Upper lobe of left lung (tissue), 6 donors: ENCODE data around the gene OGFOD1. TPM values are rescaled to one million over a fixed set of nuclear protein-coding genes. Genes with fewer than 3 reads are reported as not detected.

Experiments
- ATAC-seq, 2 donors: fragments of 200-7000 bp; cut with Tn5 transposase; one replicate each; pipeline ENCODE4 v1.9.1; 2022; ENCODE audit warnings: mild to moderate bottlenecking in 2 of 2, moderate library complexity in 2 of 2; ENCODE audit not compliant: low FRiP score in 2 of 2
- DNase-seq, 2 donors: peaks; one replicate each; pipeline ENCODE4 v3.0.0-alpha.2; 2019 to 2020
- H3K27ac ChIP-seq, 4 donors: fragments of 200-600 bp; sonication (generic); one replicate each; pipeline ENCODE4 v1.5.1; 2016 to 2019
- H3K27me3 ChIP-seq, 4 donors: fragments of 200-600 bp; sonication (generic); one replicate each; pipeline ENCODE4 v1.5.1; 2017 to 2019
- H3K36me3 ChIP-seq, 4 donors: fragments of 200-600 bp; sonication (generic); one replicate each; pipeline ENCODE4 v1.5.1; 2016 to 2019
- H3K4me1 ChIP-seq, 4 donors: fragments of 200-600 bp; sonication (generic); one replicate each; pipeline ENCODE4 v1.5.1; 2018 to 2019
- H3K4me3 ChIP-seq, 4 donors: fragments of 200-600 bp; sonication (generic); one replicate each; pipeline ENCODE4 v1.5.1; 2017 to 2019; ENCODE audit warnings: mild to moderate bottlenecking in 2 of 4, moderate library complexity in 1 of 4
- H3K9me3 ChIP-seq, 4 donors: fragments of 200-600 bp; sonication (generic); one replicate each; pipeline ENCODE4 v1.5.1; 2018 to 2019
- EP300 ChIP-seq, 4 donors: sonication (generic); formaldehyde crosslinking; IDR thresholded peaks; one replicate each; pipeline ENCODE4 v1.5.1; 2017; ENCODE audit warnings: antibody characterized with exemption in 4 of 4, control low read depth in 2 of 4
- POLR2A ChIP-seq, 4 donors: fragments of 450-650 bp; IDR thresholded peaks; one replicate each; pipeline ENCODE4 v1.5.1; 2016 to 2017; ENCODE audit warnings: antibody characterized with exemption in 4 of 4, mild to moderate bottlenecking in 2 of 4
- POLR2AphosphoS5 ChIP-seq, 2 donors: sonication (generic); formaldehyde crosslinking; IDR thresholded peaks; one replicate each; pipeline ENCODE4 v1.5.1; 2017; ENCODE audit warnings: antibody characterized with exemption in 2 of 2
- WGBS, 2 donors: methylation state at CpG; one replicate each; pipeline ENCODE4 v1.1.5; 2017 to 2018; 5-methylcytosine and 5-hydroxymethylcytosine counted together
- total RNA-seq, 6 donors: library from RNA; depleted of rRNA in 4 of 6; stranded (reverse); fragments of >200 nt in 4 of 6; gene quantifications; one replicate each; pipeline versions ENCODE4 v1.1.0 to v1.2.1, GENCODE V29; 2016 to 2021
- TF ChIP-seq, protein P1 (sequence below), 6 experiments: fragments of 450-650 bp in 4 of 6; fragments of 200-600 bp in 2 of 6; sonication (generic) in 2 of 6; IDR thresholded peaks; one replicate each; pipeline ENCODE4 v1.5.1; 2016 to 2019; ENCODE audit warnings: antibody characterized with exemption in 6 of 6
- donor health status: DM: no; HTN: no; CAD: no; lungs with moderate emphysema.
- donor health status: DM: no; HTN: yes; CAD: no; lungs with severe emphysema.

The OGFOD1 gene
- total RNA-seq, 6 donors from 2014 or later: 19.8 to 72.3 (median 29.7) TPM

DNA sequence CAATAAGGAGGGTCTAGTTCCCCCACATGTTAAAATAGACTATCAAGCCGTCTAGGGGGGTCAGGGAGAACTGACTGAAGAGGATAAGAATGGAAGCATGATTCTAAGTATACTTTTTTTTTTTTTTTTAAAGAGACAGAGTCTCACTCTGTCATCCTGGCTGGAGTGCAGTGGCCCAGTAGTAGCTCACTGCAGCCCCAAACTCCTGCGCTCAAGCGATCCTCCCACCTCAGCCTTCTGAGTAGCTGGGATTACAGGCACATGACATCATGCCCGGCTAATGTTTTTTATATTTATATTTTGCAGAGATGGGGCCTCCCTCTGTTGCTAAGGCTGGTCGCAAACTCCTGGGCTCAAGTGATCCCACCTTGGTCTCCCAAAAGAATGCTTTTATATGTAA lies 40.2 kb upstream of the OGFOD1 start:
- no peak for DNase-seq
- peaks cover 0 to 44% (median 17%) of the 10 kb centered on the region in 4 donors for H3K36me3 ChIP-seq
- no peak overlapping the region for H3K27ac ChIP-seq
- no peak overlapping the region for H3K4me3 ChIP-seq
- H3K27me3 ChIP-seq: no peaks in the 10 kb centered on the region
- no peaks in the 10 kb centered on the region for H3K9me3 ChIP-seq
- no peak for ATAC-seq
- 91 to 99% methylated on average over 4 to 5 of the region's 5 CpGs for whole genome bisulfite sequencing, 2 donors
- peaks cover 0 to 7% (median 0%) of the 10 kb centered on the region in 4 donors for H3K4me1 ChIP-seq
- TF ChIP-seq POLR2AphosphoS5 (IDR thresholded peaks at IDR 0.05) (no peak), EP300 (IDR thresholded peaks at IDR 0.05) (no peak), POLR2A (IDR thresholded peaks at IDR 0.05) (no peak)
- TF ChIP-seq, protein P1, sequence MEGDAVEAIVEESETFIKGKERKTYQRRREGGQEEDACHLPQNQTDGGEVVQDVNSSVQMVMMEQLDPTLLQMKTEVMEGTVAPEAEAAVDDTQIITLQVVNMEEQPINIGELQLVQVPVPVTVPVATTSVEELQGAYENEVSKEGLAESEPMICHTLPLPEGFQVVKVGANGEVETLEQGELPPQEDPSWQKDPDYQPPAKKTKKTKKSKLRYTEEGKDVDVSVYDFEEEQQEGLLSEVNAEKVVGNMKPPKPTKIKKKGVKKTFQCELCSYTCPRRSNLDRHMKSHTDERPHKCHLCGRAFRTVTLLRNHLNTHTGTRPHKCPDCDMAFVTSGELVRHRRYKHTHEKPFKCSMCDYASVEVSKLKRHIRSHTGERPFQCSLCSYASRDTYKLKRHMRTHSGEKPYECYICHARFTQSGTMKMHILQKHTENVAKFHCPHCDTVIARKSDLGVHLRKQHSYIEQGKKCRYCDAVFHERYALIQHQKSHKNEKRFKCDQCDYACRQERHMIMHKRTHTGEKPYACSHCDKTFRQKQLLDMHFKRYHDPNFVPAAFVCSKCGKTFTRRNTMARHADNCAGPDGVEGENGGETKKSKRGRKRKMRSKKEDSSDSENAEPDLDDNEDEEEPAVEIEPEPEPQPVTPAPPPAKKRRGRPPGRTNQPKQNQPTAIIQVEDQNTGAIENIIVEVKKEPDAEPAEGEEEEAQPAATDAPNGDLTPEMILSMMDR (IDR thresholded peaks at IDR 0.05): no peak

GRCh38 chr16:56411624-56412023 lies 39.7 kb upstream of the OGFOD1 start:
- no peak for TF ChIP-seq POLR2AphosphoS5 (IDR thresholded peaks at IDR 0.05)
- TF ChIP-seq, protein P1 (IDR thresholded peaks at IDR 0.05): no peak
- Histone ChIP-seq H3K4me1 (peaks cover 0 to 7% (median 2%) of the 10 kb centered on the region in 4 donors), H3K27me3 (no peaks in the 10 kb centered on the region), H3K36me3 (peaks cover 0 to 44% (median 17%) of the 10 kb centered on the region in 4 donors), H3K9me3 (no peaks in the 10 kb centered on the region), H3K27ac (no peak overlapping the region), H3K4me3 (no peak overlapping the region)
- no peak for ATAC-seq
- WGBS, 2 donors: 93 to 95% methylated on average over 2 of the region's 2 CpGs
- DNase-seq: no peak

- no peak overlapping the region for H3K4me3 ChIP-seq
- H3K36me3 ChIP-seq: peaks cover 0 to 29% (median 10%) of the 10 kb centered on the region in 4 donors
- TF ChIP-seq POLR2AphosphoS5 (IDR thresholded peaks at IDR 0.05) (no peak), POLR2A (IDR thresholded peaks at IDR 0.05) (no peak), EP300 (IDR thresholded peaks at IDR 0.05) (no peak)
- TF ChIP-seq, protein P1 (IDR thresholded peaks at IDR 0.05): no peak
- no peaks in the 10 kb centered on the region for H3K9me3 ChIP-seq
- H3K4me1 ChIP-seq: peaks cover 0 to 7% (median 2%) of the 10 kb centered on the region in 4 donors
- no peaks in the 10 kb centered on the region for H3K27me3 ChIP-seq
- no peak overlapping the region for H3K27ac ChIP-seq
- 70 to 73% methylated on average over 5 of the region's 5 CpGs for WGBS, 2 donors
- DNase-seq: no peak
- ATAC-seq: no peak
Observed at GRCh38 chr16:56413381-56413780, 38.0 kb upstream of the OGFOD1 start.

GRCh38 chr16:56414366-56414765 lies 37.0 kb upstream of the OGFOD1 start:
- ATAC-seq (no peak), DNase-seq (no peak)
- no peak for TF ChIP-seq EP300 (IDR thresholded peaks at IDR 0.05)
- TF ChIP-seq POLR2A (IDR thresholded peaks at IDR 0.05): no peak
- TF ChIP-seq, protein P1 (IDR thresholded peaks at IDR 0.05): no peak
- no peak for TF ChIP-seq POLR2AphosphoS5 (IDR thresholded peaks at IDR 0.05)
- no peaks in the 10 kb centered on the region for H3K9me3 ChIP-seq
- peaks cover 0 to 19% (median 5%) of the 10 kb centered on the region in 4 donors for H3K36me3 ChIP-seq
- H3K27ac ChIP-seq: no peak overlapping the region
- no peak overlapping the region for H3K4me3 ChIP-seq
- H3K4me1 ChIP-seq: peaks cover 0 to 7% (median 2%) of the 10 kb centered on the region in 4 donors
- no peaks in the 10 kb centered on the region for H3K27me3 ChIP-seq
- 83 to 84% methylated on average over 5 of the region's 5 CpGs for WGBS, 2 donors

GRCh38 chr16:56415875-56416274 lies 35.5 kb upstream of the OGFOD1 start:
- peaks cover 0 to 15% (median 5%) of the 10 kb centered on the region in 4 donors for H3K36me3 ChIP-seq
- H3K4me3 ChIP-seq: no peak overlapping the region
- ATAC-seq (no peak), DNase-seq (no peak)
- H3K27me3 ChIP-seq: no peaks in the 10 kb centered on the region
- H3K9me3 ChIP-seq: no peaks in the 10 kb centered on the region
- no peak overlapping the region for H3K27ac ChIP-seq
- 70 to 80% methylated on average over 4 of the region's 4 CpGs for WGBS, 2 donors
- TF ChIP-seq POLR2AphosphoS5 (IDR thresholded peaks at IDR 0.05) (no peak), EP300 (IDR thresholded peaks at IDR 0.05) (no peak)
- H3K4me1 ChIP-seq: peaks cover 0 to 7% (median 2%) of the 10 kb centered on the region in 4 donors
